ENCODE measurements around the gene KRTAP9-9. TPM values are rescaled to one million over a fixed set of nuclear protein-coding genes. Genes with fewer than 3 reads are reported as not detected.
"Not testable (repeated sequence)": the region's sequence is repeated elsewhere in the genome, so short reads cannot be mapped to it uniquely, and the experiment has no call there.

The KRTAP9-9 gene
- not detected for total RNA-seq
- long read RNA-seq, result 0 reads

DNA sequence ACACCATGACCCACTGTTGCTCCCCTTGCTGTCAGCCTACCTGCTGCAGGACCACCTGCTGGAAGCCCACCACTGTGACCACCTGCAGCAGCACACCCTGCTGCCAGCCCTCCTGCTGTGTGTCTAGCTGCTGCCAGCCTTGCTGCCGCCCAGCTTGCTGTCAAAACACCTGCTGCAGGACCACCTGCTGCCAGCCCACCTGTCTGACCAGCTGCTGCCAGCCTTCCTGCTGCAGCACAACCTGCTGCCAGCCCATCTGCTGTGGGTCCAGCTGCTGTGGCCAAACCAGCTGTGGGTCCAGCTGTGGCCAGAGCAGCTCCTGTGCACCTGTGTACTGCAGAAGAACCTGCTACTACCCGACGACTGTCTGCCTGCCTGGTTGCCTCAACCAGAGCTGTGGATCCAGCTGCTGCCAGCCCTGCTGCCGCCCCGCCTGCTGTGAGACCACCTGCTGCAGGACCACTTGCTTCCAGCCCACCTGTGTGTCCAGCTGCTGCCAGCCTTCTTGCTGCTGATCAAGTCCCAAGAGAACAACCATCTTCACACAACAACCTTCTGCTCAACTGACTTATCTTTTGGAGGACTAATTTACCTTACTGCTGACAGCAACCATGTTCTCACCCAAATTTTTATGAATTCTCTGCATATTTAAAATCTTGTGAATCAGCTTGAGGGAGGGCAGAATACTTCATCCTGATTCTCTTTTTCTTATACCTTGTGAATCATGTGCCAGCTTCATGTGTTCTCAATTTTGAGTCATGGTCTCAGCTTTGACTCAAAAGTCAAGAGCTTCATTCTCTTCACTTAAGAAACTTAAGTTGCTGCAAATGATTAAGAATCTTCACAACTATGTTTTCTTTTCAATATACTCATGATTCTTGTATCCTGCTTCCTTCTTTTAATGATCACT, at the start of gene KRTAP9-9:
TSS of gene KRTAP9-9 (plus strand) at position 4 of the 910 bp plus-strand sequence.
- intact Hi-C loops (cut with DNase I, micrococcal nuclease); DNase-seq; ATAC-seq: not testable (repeated sequence)

GRCh38 chr17:41211845-41212466, 43.2 kb upstream of the KRTAP9-9 start:
- peak; percentile 92 for ATAC-seq
- peak in 1 of 2 donors; percentile 27 for DNase-seq
- intact Hi-C loops (cut with DNase I, micrococcal nuclease), result no loop called here

DNA sequence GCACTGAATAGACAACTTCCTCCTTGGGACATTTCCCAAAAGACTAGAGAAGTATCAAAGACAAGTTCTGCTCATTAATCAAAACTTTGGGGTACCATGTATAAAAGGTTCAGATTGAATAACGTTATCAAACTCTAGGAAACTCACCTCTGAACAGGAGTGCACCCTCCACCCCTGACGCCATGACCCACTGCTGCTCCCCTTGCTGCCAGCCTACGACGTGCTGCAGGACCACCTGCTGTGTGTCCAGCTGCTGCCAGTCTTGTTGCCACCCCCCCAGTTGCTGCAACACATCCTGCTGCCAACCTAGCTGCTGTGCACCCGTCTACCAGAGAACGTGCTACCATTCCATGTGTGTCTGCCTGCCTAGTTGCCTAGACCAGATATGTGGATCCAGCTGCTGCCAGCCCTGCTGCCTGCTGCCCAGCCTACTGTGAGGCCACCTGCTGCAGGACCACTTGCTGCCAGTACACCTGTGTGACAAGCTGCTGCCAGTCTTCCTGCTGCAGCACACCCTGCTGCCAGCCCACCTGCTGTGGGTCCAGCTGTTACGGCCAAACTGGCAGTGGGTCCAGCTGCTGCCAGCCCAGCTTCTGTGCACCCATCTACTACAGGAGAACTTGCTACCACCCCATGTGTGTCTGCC, 42.5 kb upstream of the KRTAP9-9 start:
- DNase-seq (no peak), ATAC-seq (peak; percentile 45)
- intact Hi-C loops (cut with DNase I, micrococcal nuclease), result no loop called here

- intact Hi-C loops (cut with DNase I, micrococcal nuclease), result no loop called here
- ATAC-seq, result no peak
- no peak for DNase-seq
Observed at GRCh38 chr17:41215681-41216080, 39.5 kb upstream of the KRTAP9-9 start.

DNA sequence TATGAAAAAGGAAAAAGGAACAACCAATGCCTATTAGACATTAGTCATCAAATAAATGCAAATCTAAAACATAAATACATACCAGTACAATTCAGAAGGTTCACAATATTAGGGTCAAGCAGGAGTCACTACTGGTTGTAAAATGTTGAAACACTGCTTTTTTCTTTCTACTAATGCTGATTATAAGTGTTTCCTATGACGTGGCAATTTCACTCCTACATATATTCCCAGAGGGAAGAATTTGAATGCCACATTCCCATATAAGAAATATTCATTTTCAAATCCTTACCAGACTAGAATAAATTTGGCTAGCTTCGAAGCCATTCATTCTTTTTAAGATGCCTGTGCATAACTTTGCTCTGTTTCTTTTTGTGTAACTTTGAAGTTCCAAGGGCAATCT, 31.4 kb upstream of the KRTAP9-9 start:
- intact Hi-C loops (cut with DNase I, micrococcal nuclease), result no loop called here
- no peak for ATAC-seq
- DNase-seq, result no peak

DNA sequence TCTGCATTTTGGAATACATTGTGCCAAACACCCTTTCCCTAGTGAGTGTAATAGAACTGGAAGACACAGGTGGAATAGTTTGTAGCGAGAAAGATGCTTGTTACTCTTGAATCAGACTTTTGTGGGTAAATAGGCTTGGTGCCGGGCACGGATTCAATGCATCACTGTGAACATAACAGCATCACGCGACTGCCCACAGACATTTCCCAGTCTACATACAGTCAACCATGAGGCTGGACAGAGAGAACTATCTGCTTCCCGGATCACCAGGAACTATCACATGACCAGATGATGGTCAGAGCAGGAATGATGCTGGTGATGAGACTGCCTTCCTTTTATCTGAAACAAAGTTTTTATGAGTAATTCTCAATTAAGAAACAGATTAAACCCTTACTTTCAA, 29.1 kb upstream of the KRTAP9-9 start:
- intact Hi-C loops (cut with DNase I, micrococcal nuclease), result no loop called here
- DNase-seq (no peak), ATAC-seq (no peak)

- ATAC-seq; DNase-seq; intact Hi-C loops (cut with DNase I, micrococcal nuclease): not testable (repeated sequence)
Observed at GRCh38 chr17:41226598-41227095, 28.5 kb upstream of the KRTAP9-9 start, which contains the start of gene KRTAP9-2. TSS of gene KRTAP9-2 (plus strand) at chr17:41226648. CDS start at chr17:41226655, 7 bp downstream.

DNA sequence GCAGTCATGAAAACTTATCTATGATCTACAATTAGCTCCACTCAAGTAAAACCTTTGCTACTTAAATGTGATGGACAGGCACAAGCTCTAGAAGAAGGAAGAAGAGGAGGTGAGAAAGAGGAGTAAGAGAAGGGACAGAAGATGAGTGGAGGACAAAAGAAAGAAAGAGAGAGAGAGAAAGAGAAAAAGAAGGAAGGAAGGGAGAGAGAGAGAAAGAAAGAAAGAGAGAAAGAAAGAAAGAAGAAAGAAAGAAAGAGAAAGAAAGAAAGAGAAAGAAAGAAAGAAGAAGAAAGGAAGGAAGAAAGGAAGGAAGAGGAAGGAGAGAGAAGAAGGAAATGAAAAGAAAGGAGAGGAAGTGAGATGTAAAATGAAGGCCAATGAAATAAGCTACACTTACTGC, 25.1 kb upstream of the KRTAP9-9 start:
- ATAC-seq (no peak), DNase-seq (no peak)
- intact Hi-C loops (cut with DNase I, micrococcal nuclease), result no loop called here

- DNase-seq, result no peak
- intact Hi-C loops (cut with DNase I, micrococcal nuclease), result no loop called here
- no peak for ATAC-seq
Observed at GRCh38 chr17:41231731-41232130, 23.5 kb upstream of the KRTAP9-9 start.

GRCh38 chr17:41232399-41233105, 22.6 kb upstream of the KRTAP9-9 start, which contains the start of gene KRTAP9-3:
TSS of gene KRTAP9-3 (plus strand) at chr17:41232449. CDS start at chr17:41232502, 53 bp downstream.
- ATAC-seq; intact Hi-C loops (cut with DNase I, micrococcal nuclease); DNase-seq: not testable (repeated sequence)

DNA sequence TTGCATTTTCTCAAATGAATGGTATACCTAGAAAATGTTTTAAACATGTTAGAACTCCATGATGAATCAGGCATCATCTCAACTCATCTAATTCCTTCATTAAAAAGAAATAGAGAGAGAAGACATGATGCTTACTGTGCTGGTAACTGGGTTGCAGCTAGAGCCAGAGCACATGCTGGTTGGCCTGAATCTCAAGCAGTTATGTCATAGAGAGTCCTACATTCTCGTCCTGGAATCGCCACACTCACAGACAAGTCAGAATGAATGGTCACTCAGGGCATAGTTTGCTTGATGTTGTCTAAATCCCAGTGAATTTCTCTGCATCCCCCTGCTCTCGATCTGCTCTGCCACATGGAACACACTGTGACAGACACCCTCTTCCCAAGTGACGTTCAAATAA, 18.1 kb upstream of the KRTAP9-9 start:
- ATAC-seq; intact Hi-C loops (cut with DNase I, micrococcal nuclease); DNase-seq: not testable (repeated sequence)

DNA sequence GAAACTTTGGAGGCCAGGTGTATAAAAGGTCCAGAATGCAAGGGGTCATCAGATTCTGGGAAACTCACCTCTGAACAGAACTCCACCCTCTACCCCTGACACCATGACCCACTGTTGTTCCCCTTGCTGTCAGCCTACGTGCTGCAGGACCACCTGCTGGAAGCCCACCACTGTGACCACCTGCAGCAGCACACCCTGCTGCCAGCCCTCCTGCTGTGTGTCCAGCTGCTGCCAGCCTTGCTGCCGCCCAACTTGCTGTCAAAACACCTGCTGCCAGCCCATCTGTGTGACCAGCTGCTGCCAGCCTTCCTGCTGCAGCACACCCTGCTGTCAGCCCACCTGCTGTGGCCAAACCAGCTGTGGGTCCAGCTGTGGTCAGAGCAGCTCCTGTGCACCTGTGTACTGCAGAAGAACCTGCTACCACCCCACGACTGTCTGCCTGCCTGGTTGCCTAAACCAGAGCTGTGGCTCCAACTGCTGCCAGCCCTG, 17.2 kb upstream of the KRTAP9-9 start, which contains the start of gene KRTAP9-8:
TSS of gene KRTAP9-8 (plus strand) at position 51 of the 489 bp plus-strand sequence. CDS start at position 104, 53 bp downstream.
- DNase-seq; ATAC-seq; intact Hi-C loops (cut with DNase I, micrococcal nuclease): not testable (repeated sequence)

DNA sequence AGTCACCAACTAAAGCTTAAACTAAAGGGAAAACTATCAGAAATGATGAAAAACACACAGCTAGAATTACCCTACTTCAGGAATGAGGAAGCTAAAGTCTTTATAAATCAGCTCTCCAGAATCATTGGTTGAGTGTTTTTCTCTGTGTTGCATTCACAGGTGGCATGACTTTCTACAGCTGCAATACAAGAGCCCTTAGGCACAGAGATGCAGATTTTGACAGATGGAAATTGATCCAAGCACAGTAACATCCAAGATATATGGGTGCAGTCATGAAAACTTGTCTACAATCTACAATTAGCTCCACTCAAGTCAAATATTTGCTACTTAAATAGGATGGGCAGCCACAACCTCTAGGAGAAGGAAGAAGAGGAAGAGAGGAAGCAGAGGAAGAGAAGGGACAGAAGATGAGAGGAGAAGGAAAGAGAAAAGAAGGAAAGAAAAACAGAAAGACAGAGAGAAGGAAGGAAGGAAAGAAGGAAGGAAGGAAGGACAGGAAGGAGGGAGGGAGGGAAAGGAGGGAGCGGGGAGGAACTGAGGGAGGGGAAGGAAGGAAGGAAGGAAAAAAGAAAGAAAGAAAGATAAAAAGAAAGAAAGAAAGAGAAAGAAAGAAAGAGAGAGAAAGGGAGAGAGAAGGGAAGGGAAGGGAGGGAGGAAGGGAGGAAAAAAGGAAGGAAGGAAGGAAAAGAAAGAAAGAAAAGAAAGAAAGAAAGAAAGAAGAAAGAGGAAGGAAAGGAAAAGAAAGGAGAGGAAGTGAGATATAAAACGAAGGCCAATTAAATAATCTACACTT, 8.0 kb upstream of the KRTAP9-9 start:
- ATAC-seq; DNase-seq; intact Hi-C loops (cut with DNase I, micrococcal nuclease): not testable (repeated sequence)

DNA sequence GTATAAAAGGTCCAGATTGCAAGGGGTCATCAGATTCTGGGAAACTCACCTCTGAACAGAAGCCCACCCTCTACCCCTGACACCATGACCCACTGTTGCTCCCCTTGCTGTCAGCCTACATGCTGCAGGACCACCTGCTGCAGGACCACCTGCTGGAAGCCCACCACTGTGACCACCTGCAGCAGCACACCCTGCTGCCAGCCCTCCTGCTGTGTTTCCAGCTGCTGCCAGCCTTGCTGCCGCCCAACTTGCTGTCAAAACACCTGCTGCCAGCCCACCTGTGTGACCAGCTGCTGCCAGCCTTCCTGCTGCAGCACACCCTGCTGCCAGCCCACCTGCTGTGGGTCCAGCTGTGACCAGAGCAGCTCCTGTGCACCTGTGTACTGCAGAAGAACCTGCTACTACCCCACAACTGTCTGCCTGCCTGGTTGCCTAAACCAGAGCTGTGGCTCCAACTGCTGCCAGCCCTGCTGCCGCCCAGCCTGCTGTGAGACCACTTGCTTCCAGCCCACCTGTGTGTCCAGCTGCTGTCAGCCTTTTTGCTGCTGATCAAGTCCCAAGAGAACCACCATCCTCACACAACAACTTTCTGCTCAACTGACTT, 5.4 kb upstream of the KRTAP9-9 start, which contains the start of gene KRTAP9-4:
TSS of gene KRTAP9-4 (plus strand) at position 51 of the 604 bp plus-strand sequence. CDS start at position 85, 34 bp downstream.
- DNase-seq; ATAC-seq; intact Hi-C loops (cut with DNase I, micrococcal nuclease): not testable (repeated sequence)

- DNase-seq (no peak), ATAC-seq (no peak)
- intact Hi-C loops (cut with DNase I, micrococcal nuclease), result no loop called here
Observed at GRCh38 chr17:41251261-41251660, 3.9 kb upstream of the KRTAP9-9 start.

DNA sequence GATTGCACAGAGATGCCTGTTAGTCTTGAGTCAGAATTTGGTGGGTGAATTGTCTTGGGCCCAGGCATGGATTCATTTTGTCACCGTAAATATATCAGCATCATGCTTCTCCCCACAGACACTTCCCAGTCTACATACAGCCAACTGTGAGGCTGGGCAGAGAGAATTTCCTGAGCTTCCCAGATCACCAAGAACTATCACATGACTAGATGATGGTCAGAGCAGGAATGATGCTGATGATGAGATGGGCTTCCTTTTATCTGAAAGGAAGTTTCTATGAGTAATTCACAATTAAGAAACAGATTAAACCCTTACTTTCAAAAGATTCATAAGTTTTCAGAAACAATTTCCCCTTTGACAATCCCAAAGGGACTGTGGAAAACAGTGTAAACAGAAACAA, 323 bp upstream of the KRTAP9-9 start:
- intact Hi-C loops (cut with DNase I, micrococcal nuclease), result no loop called here
- DNase-seq (no peak), ATAC-seq (no peak)

GRCh38 chr17:41256291-41256685, 1.1 kb downstream of the KRTAP9-9 start:
- intact Hi-C loops (cut with DNase I, micrococcal nuclease), result no loop called here
- ATAC-seq (no peak), DNase-seq (no peak)

Data from left colon (tissue), 2 donors.